Measurements from ENCODE around the gene GABRB3. TPM values are rescaled to one million over a fixed set of nuclear protein-coding genes. Genes with fewer than 3 reads are reported as not detected.

GABRB3 gene
- total and polyA plus RNA-seq, 5 donors from 2014 or later = 0.05 to 0.91 TPM; not detected in 3

DNA sequence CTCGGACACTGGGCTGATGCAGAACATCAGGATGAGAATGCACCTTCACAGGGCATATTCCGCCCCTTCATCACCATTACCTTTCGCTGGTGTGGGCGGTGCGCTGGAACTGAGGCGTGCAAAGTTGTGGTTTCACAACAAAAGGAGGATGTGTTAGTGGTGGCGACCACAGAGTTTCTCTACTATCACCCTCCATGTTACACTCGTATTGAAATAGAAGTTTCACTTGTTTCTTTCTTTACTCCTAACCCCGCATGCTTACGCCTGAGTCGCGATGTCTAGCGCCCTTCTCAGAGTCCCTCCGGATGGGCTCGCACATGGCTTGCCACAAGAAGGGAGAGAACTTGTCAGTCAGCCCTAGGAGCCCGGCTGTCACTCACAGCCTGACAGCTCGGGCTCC, 148.7 kb downstream of the GABRB3 start:
- Mint-ChIP-seq H3K27ac (no peak overlapping the region), H3K4me1 (no peaks in the 10 kb centered on the region), H3K36me3 (no peaks in the 10 kb centered on the region), H3K4me3 (no peak overlapping the region), H3K9me3 (peaks cover 5 to 40% (median 10%) of the 10 kb centered on the region in 7 donors), H3K27me3 (no peaks in the 10 kb centered on the region)
- ATAC-seq (ENCODE audit: low read depth in 2 of 2) = no peak
- DNase-seq = no peak
- no peaks in the 10 kb centered on the region for H3K36me3 ChIP-seq (ENCODE audit: control insufficient read depth, insufficient read depth, low read length)
- H3K4me1 ChIP-seq (ENCODE audit: control insufficient read depth, insufficient read depth, low read length, poor library complexity, severe bottlenecking) = no peaks in the 10 kb centered on the region
- no peak overlapping the region for H3K27ac ChIP-seq (ENCODE audit: insufficient read depth, low read length, poor library complexity, severe bottlenecking)
- no peaks in the 10 kb centered on the region for H3K27me3 ChIP-seq (ENCODE audit: control insufficient read depth, insufficient read depth, low read length)
- H3K4me3 ChIP-seq (ENCODE audit: low read depth, low read length) = no peak overlapping the region
- peaks cover 0 to 27% of the 10 kb centered on the region in 2 experiments for H3K9me3 ChIP-seq (ENCODE audit: control insufficient read depth in 2 of 2, low read length in 2 of 2)

- DNase-seq (no peak), ATAC-seq (ENCODE audit: low read depth in 2 of 2) (no peak)
- Mint-ChIP-seq H3K9me3 (peaks cover 5 to 36% (median 8%) of the 10 kb centered on the region in 7 donors), H3K4me3 (no peak overlapping the region), H3K27me3 (no peaks in the 10 kb centered on the region), H3K36me3 (no peaks in the 10 kb centered on the region), H3K27ac (no peak overlapping the region), H3K4me1 (no peaks in the 10 kb centered on the region)
- Histone ChIP-seq H3K4me3 (ENCODE audit: low read depth, low read length) (no peak overlapping the region), H3K36me3 (ENCODE audit: control insufficient read depth, insufficient read depth, low read length) (no peaks in the 10 kb centered on the region), H3K27me3 (ENCODE audit: control insufficient read depth, insufficient read depth, low read length) (no peaks in the 10 kb centered on the region), H3K4me1 (ENCODE audit: control insufficient read depth, insufficient read depth, low read length, poor library complexity, severe bottlenecking) (no peaks in the 10 kb centered on the region), H3K27ac (ENCODE audit: insufficient read depth, low read length, poor library complexity, severe bottlenecking) (no peak overlapping the region), H3K9me3 (ENCODE audit: control insufficient read depth in 2 of 2, low read length in 2 of 2) (peaks cover 0 to 20% of the 10 kb centered on the region in 2 experiments)
These were observed 149.8 kb downstream of the GABRB3 start for GRCh38 chr15:26623071-26623470.

GRCh38 chr15:26621816-26622215, 151.1 kb downstream of the GABRB3 start:
- Mint-ChIP-seq H3K27ac (no peak overlapping the region), H3K4me3 (no peak overlapping the region), H3K4me1 (no peaks in the 10 kb centered on the region), H3K9me3 (peaks cover 0 to 34% (median 8%) of the 10 kb centered on the region in 7 donors), H3K36me3 (no peaks in the 10 kb centered on the region), H3K27me3 (no peaks in the 10 kb centered on the region)
- H3K9me3 ChIP-seq (ENCODE audit: control insufficient read depth in 2 of 2, low read length in 2 of 2) = peaks cover 0 to 20% of the 10 kb centered on the region in 2 experiments
- H3K27me3 ChIP-seq (ENCODE audit: control insufficient read depth, insufficient read depth, low read length) = no peaks in the 10 kb centered on the region
- DNase-seq (no peak), ATAC-seq (ENCODE audit: low read depth in 2 of 2) (no peak)
- H3K36me3 ChIP-seq (ENCODE audit: control insufficient read depth, insufficient read depth, low read length) = no peaks in the 10 kb centered on the region
- H3K4me1 ChIP-seq (ENCODE audit: control insufficient read depth, insufficient read depth, low read length, poor library complexity, severe bottlenecking) = no peaks in the 10 kb centered on the region
- H3K27ac ChIP-seq (ENCODE audit: insufficient read depth, low read length, poor library complexity, severe bottlenecking) = no peak overlapping the region
- H3K4me3 ChIP-seq (ENCODE audit: low read depth, low read length) = no peak overlapping the region

DNA sequence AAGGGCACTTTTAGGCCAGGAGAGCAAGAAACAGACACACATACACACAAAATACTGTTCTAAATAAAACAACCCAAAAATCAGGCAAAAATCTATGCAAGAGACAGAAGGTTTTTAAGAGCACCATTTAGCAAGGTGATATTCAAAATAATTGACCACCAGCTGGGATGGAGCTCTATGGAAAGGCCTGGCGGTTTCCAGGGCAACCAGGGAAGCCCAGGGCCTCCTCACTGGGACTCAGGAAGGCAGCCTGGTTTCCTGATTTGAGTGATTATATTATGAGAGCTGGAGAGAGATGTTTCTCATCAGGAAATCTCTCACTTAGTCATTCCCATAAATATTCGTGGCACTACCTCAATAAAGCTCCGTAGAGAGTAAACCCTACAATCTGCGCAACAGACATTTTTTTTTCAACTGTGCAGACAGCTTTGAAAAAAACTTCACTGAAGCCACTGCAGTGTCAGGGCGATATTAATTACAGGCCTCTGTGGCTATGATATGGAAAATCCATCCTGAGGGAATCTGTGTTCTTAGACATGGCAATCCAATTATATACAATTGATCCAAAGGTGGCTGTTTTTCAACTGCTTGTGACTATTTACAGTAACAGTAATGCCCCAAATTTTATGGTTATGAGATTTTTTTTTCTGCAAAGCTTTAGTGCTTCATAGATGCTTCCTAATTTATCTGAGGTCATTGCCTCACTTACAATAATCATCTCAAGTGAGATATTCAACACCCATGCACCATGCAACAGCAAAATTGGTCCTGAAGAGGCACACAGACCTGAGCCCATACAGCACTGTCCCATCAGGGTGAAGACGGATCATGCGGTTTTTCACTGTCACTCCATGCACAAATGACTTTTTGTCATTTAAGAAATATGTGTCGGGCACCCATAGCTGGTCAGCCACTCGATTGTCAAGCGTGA, 152.1 kb downstream of the GABRB3 start:
- no peak overlapping the region for H3K4me3 ChIP-seq (ENCODE audit: low read depth, low read length)
- H3K27ac ChIP-seq (ENCODE audit: insufficient read depth, low read length, poor library complexity, severe bottlenecking) = no peak overlapping the region
- Mint-ChIP-seq H3K27ac (peak overlapping the region in 1 of 3 donors; percentile 82), H3K36me3 (no peaks in the 10 kb centered on the region), H3K9me3 (peaks cover 0 to 27% (median 8%) of the 10 kb centered on the region in 7 donors), H3K27me3 (no peaks in the 10 kb centered on the region), H3K4me1 (no peaks in the 10 kb centered on the region), H3K4me3 (no peak overlapping the region)
- H3K4me1 ChIP-seq (ENCODE audit: control insufficient read depth, insufficient read depth, low read length, poor library complexity, severe bottlenecking) = no peaks in the 10 kb centered on the region
- DNase-seq = no peak
- ATAC-seq (ENCODE audit: low read depth in 2 of 2) = no peak
- peaks cover 0 to 20% of the 10 kb centered on the region in 2 experiments for H3K9me3 ChIP-seq (ENCODE audit: control insufficient read depth in 2 of 2, low read length in 2 of 2)
- no peaks in the 10 kb centered on the region for H3K27me3 ChIP-seq (ENCODE audit: control insufficient read depth, insufficient read depth, low read length)
- no peaks in the 10 kb centered on the region for H3K36me3 ChIP-seq (ENCODE audit: control insufficient read depth, insufficient read depth, low read length)

- H3K27me3 ChIP-seq (ENCODE audit: control insufficient read depth, insufficient read depth, low read length) = no peaks in the 10 kb centered on the region
- no peak overlapping the region for H3K4me3 ChIP-seq (ENCODE audit: low read depth, low read length)
- Mint-ChIP-seq H3K36me3 (no peaks in the 10 kb centered on the region), H3K9me3 (peaks cover 5 to 18% (median 7%) of the 10 kb centered on the region in 7 donors), H3K4me1 (no peaks in the 10 kb centered on the region), H3K27me3 (no peaks in the 10 kb centered on the region), H3K27ac (no peak overlapping the region), H3K4me3 (no peak overlapping the region)
- no peaks in the 10 kb centered on the region for H3K4me1 ChIP-seq (ENCODE audit: control insufficient read depth, insufficient read depth, low read length, poor library complexity, severe bottlenecking)
- ATAC-seq (ENCODE audit: low read depth in 2 of 2) (no peak), DNase-seq (no peak)
- H3K27ac ChIP-seq (ENCODE audit: insufficient read depth, low read length, poor library complexity, severe bottlenecking) = no peak overlapping the region
- peaks cover 0 to 2% of the 10 kb centered on the region in 2 experiments for H3K9me3 ChIP-seq (ENCODE audit: control insufficient read depth in 2 of 2, low read length in 2 of 2)
- H3K36me3 ChIP-seq (ENCODE audit: control insufficient read depth, insufficient read depth, low read length) = no peaks in the 10 kb centered on the region
These were observed 157.0 kb downstream of the GABRB3 start for GRCh38 chr15:26615927-26616302.

DNA sequence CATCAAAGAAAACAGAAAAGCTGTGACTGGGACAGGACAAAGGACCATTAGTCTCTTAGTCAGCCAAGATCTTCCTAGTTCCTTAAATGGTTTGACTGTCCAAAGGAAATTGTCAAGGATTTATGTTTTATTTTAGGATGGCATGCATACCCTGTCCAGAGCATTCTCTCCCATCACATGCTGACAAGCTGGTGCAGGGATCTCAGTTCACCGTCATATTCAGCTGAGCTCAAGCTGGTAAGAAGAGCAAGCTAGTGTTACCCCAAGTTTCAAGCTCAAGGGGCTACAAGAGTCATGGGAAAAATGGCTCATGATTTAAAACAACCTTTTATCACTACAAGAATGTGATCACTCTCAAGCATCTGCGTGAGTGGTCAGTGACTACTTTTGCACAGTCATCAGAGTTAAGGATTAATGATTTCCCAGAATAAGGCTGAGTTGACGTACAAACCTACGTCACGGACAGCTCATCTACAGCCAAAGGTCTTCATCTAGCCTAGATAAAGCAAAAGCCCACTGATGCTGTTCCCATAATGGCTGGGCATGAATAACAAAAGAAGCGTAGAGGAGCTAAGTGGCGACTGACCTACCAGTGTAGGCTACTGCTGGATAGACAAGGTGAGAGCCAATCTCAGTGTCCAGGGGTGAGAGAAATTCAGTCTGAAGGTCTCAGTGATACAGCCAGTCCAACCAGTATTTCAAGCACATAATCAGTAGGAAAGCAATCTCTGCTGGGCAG, 157.5 kb downstream of the GABRB3 start:
- H3K9me3 Mint-ChIP-seq = peaks cover 5 to 18% (median 7%) of the 10 kb centered on the region in 7 donors
- H3K4me1 ChIP-seq (ENCODE audit: control insufficient read depth, insufficient read depth, low read length, poor library complexity, severe bottlenecking) = no peaks in the 10 kb centered on the region
- H3K27ac ChIP-seq (ENCODE audit: insufficient read depth, low read length, poor library complexity, severe bottlenecking) = no peak overlapping the region
- H3K27ac Mint-ChIP-seq = no peak overlapping the region
- H3K27me3 Mint-ChIP-seq = no peaks in the 10 kb centered on the region
- H3K4me1 Mint-ChIP-seq = no peaks in the 10 kb centered on the region
- H3K4me3 Mint-ChIP-seq = no peak overlapping the region
- H3K36me3 Mint-ChIP-seq = no peaks in the 10 kb centered on the region
- H3K27me3 ChIP-seq (ENCODE audit: control insufficient read depth, insufficient read depth, low read length) = no peaks in the 10 kb centered on the region
- peaks cover 0 to 2% of the 10 kb centered on the region in 2 experiments for H3K9me3 ChIP-seq (ENCODE audit: control insufficient read depth in 2 of 2, low read length in 2 of 2)
- ATAC-seq (ENCODE audit: low read depth in 2 of 2) (no peak), DNase-seq (no peak)
- no peaks in the 10 kb centered on the region for H3K36me3 ChIP-seq (ENCODE audit: control insufficient read depth, insufficient read depth, low read length)
- no peak overlapping the region for H3K4me3 ChIP-seq (ENCODE audit: low read depth, low read length)

- Histone ChIP-seq H3K27ac (ENCODE audit: insufficient read depth, low read length, poor library complexity, severe bottlenecking) (no peak overlapping the region), H3K9me3 (ENCODE audit: control insufficient read depth in 2 of 2, low read length in 2 of 2) (peaks cover 0 to 2% of the 10 kb centered on the region in 2 experiments), H3K36me3 (ENCODE audit: control insufficient read depth, insufficient read depth, low read length) (no peaks in the 10 kb centered on the region), H3K4me3 (ENCODE audit: low read depth, low read length) (no peak overlapping the region), H3K4me1 (ENCODE audit: control insufficient read depth, insufficient read depth, low read length, poor library complexity, severe bottlenecking) (no peaks in the 10 kb centered on the region), H3K27me3 (ENCODE audit: control insufficient read depth, insufficient read depth, low read length) (no peaks in the 10 kb centered on the region)
- Mint-ChIP-seq H3K27ac (no peak overlapping the region), H3K4me3 (no peak overlapping the region), H3K9me3 (peaks cover 5 to 17% (median 5%) of the 10 kb centered on the region in 7 donors), H3K4me1 (no peaks in the 10 kb centered on the region), H3K27me3 (no peaks in the 10 kb centered on the region), H3K36me3 (no peaks in the 10 kb centered on the region)
- DNase-seq = no peak
- no peak for ATAC-seq (ENCODE audit: low read depth in 2 of 2)
These were observed 158.1 kb downstream of the GABRB3 start for GRCh38 chr15:26614734-26615133.

All from CD4-positive, CD25-positive, alpha-beta regulatory T cell (primary cell).